Activated CD8-positive, alpha-beta memory T cell treated with anti-CD3 and anti-CD28 coated beads for 36 hours (primary cell): ENCODE measurements around the gene THOC5. TPM values are rescaled to one million over a fixed set of nuclear protein-coding genes. Genes with fewer than 3 reads are reported as not detected.
"Not testable (repeated sequence)": the region's sequence is repeated elsewhere in the genome, so short reads cannot be mapped to it uniquely, and the experiment has no call there.

Experiments
- CTCF ChIA-PET: fragments of 350-600 bp; sonication (Branson Sonifier 250); formaldehyde crosslinking; loops from one replicate; lab custom pipeline; 2021; ENCODE audit warnings: antibody characterized with exemption; lab: Charles Lee
- POLR2A ChIA-PET: fragments of 350-600 bp; sonication (Branson Sonifier 250); formaldehyde crosslinking; loops from one replicate; lab custom pipeline; 2021; ENCODE audit warnings: antibody characterized with exemption; lab: Charles Lee
- total RNA-seq, 2 experiments: library from RNA; stranded (reverse); gene quantifications; one replicate each; pipeline ENCODE4 v1.2.3, GENCODE V29; 2021

The THOC5 gene
- total RNA-seq, 2 experiments from 2014 or later, result 60.6 to 65.2 TPM

- CTCF ChIA-PET, result no interaction called here
- POLR2A ChIA-PET, result no interaction called here
Observed at GRCh38 chr22:29569011-29569678, 15.6 kb upstream of the THOC5 start.

- ChIA-PET POLR2A (no interaction called here), CTCF (interaction anchor here (1.7 kb wide), 1 partner anchor 173 kb away, joined by 3 read pairs; no protein-coding TSS in a partner anchor)
Observed at GRCh38 chr22:29567338-29567737, 13.8 kb upstream of the THOC5 start.

DNA sequence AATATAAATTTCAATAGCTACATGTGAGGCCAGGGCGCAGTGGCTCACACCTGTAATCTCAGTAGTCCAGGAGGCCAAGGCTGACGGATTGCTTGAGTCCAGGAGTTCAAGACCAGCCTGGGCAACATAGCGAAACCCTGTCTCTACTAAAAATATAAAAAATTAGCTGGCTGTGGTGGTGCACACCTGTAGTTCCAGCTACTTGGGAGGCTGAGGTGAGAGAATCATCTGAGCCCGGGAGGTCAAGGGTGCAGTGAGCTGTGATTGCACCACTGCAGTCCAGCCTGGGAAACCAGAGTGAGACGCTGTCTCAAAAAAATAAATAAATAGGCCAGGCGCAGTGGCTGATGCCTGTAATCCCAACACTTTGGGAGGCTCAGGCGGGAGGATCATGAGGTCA lies 13.0 kb upstream of the THOC5 start:
- CTCF ChIA-PET, result interaction anchor here (0.8 to 1.7 kb wide), 2 partner anchors 13 to 172 kb away, joined by 3 read pairs; partner anchors contain the start of gene THOC5
- POLR2A ChIA-PET, result not testable (repeated sequence)

DNA sequence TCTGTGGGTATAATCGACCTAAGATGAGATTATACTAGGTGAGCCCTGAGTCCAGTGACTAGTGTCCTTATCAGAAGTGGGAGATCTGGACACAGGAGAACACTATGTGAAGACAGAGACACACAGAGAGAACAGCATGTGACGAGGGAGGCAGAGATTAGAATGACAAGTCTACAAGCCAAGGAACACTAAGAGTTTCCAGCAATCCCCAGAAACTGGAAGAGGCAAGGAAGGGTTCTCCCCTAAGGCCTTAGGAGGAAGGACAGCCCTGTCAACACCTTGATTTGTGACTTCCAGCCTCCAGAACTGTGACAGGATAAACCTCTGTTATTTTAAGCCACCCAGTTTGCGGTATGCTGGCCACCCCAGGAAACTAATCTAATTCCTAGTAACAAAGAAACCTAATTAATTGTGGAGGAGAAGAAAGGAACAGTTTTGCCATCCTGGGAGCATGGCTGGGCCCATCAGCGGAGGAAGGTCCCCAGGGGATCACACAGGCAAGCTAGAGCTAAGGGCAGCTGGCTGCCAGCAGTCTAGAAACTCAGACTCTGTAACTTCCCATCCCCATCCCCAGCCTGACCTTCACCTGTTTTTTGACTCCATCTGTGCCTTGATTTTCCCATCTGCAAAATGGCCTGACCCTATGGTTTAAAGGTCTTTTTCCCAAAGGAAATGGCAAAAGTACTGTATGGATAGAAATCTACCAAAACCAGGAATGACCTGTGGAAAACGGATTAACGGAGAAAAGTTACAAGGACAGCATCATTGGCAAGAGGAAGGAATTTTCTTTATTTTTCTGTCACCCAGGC lies 10.3 kb upstream of the THOC5 start:
- CTCF ChIA-PET, result no interaction called here
- POLR2A ChIA-PET, result interaction anchor here (0.5 kb wide), 1 partner anchor 13 kb away, joined by 3 read pairs; no protein-coding TSS in a partner anchor

- CTCF ChIA-PET, result no interaction called here
Observed at GRCh38 chr22:29559853-29560252, 6.3 kb upstream of the THOC5 start.

DNA sequence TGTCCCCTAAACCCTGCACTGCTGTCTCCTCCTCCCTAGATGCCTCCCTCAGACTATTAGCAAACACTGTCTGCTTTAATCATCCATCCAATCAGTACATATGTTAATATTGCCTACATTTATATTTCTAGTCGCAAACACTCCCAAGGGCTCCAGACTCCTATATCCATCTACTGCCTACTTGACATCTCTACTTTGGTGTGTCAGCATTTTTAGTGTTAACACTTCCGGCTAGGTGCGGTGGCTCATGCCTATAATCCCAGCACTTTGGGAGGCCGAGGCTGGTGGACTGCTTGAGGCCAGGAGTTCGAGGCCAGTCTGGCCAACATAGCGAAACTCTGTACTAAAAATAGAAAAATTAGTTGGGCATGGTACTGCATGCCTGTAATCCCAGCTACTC lies 5.5 kb upstream of the THOC5 start:
- CTCF ChIA-PET, result no interaction called here
- POLR2A ChIA-PET, result no interaction called here

More at GRCh38 chr22:29559853-29560252, 6.3 kb upstream of the THOC5 start:
- POLR2A ChIA-PET, result no interaction called here

- POLR2A ChIA-PET, result no interaction called here
Observed at GRCh38 chr22:29555065-29555644, 1.6 kb upstream of the THOC5 start.

DNA sequence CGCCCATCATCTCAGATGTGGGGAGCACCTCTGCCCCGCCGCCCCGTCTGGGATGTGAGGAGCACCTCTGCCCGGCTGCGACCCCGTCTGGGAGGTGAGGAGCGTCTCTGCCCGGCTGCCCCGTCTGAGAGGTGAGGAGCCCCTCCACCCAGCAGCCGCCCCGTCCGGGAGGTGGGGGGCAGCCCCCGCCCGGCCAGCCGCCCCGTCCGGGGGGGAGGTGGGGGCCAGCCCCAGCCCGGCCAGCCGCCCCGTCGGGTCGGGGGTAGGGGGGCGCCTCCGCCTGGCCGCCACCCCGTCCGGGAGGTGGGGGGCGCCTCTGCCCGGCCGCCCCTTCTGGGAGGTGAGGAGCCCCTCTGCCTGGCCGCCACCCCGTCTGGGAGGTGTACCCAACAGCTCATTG lies 1.2 kb downstream of the THOC5 start:
- POLR2A ChIA-PET, CTCF ChIA-PET: not testable (repeated sequence)

More at GRCh38 chr22:29555065-29555644, 1.6 kb upstream of the THOC5 start:
- CTCF ChIA-PET, result interaction anchor here (2.1 kb wide), 1 partner anchor 166 kb away, joined by 6 read pairs; the partner anchor contains the start of gene AP1B1

DNA sequence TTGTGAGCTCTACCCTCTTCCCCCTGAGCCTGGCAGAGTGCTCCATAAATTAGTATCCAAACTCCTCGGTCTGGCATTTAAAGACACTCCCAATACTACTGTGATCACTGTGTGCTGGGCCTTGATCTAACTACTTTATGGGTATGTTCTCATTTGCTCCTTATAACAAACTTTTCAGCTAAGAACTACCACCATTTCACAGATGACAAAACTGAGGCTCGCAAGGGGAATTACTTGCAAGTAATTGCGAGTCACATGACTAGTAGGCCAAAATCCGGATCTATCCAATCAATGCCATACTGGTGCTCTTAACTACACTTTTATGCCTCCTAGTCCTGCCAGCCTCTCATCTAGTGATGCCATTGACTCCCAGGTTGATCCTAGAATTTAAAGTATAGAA lies 3.6 kb downstream of the THOC5 start:
- POLR2A ChIA-PET, result interaction anchor here (0.6 kb wide), 1 partner anchor 40 kb away, joined by 6 read pairs; no protein-coding TSS in a partner anchor

GRCh38 chr22:29545045-29545444 lies 8.5 kb downstream of the THOC5 start:
- CTCF ChIA-PET, POLR2A ChIA-PET: not testable (repeated sequence)

More for the DNA sequence above, 3.6 kb downstream of the THOC5 start:
- CTCF ChIA-PET, result no interaction called here

DNA sequence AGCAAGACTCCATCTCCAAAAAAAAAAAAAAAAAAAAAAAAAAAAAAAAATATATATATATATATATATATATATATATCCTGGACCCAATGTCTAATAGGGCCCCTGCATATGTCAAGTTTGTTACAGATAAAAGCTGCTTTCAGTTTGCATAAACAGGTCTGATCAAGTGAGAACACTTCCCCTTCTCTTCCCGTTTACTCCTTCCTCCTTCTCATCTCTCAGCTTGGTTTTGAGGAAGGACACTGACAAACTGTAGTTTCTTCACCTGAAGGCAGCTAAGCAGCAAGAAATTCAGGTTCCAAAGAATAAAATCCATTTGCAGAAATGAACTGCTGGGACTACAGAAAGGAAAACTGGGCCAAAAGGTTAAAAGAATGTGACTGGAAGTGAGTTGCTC lies 11.7 kb downstream of the THOC5 start:
- POLR2A ChIA-PET, result no interaction called here
- CTCF ChIA-PET, result no interaction called here

- CTCF ChIA-PET, result interaction anchor here (0.6 to 0.7 kb wide), 3 partner anchors 58 to 471 kb away, joined by 3 to 6 read pairs (median 3); no protein-coding TSS in a partner anchor
- POLR2A ChIA-PET, result interaction anchor here (0.7 kb wide), 1 partner anchor 121 kb away, joined by 14 read pairs; no protein-coding TSS in a partner anchor
Observed at GRCh38 chr22:29539105-29539504, 14.5 kb downstream of the THOC5 start.

GRCh38 chr22:29536411-29536810 lies 17.1 kb downstream of the THOC5 start:
- POLR2A ChIA-PET, result no interaction called here
- CTCF ChIA-PET, result no interaction called here

DNA sequence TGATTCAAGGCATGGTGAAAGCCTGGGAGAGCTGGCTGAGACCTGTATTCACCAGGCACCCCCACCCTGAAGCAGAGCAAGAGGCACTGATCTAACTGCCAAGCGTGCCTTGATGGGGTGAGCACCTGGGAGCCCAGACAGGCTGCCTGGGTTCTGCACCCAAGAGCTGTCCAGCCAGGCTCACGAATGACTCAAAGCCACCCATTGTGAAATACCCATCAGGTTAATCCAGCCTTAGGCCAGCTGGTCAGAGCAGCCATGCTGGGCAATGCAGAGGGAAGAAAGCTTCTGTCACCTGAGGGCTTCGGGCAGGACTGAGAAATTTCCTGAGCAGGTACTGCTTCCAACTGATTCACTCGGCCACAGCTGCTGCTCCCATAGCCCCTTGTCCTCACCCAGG lies 22.1 kb downstream of the THOC5 start:
- CTCF ChIA-PET, result no interaction called here
- POLR2A ChIA-PET, result no interaction called here

GRCh38 chr22:29530716-29531115 lies 22.8 kb downstream of the THOC5 start:
- POLR2A ChIA-PET, result no interaction called here
- CTCF ChIA-PET, result no interaction called here

- ChIA-PET POLR2A (interaction anchor here (0.5 kb wide), 1 partner anchor 495 kb away, joined by 3 read pairs; no protein-coding TSS in a partner anchor), CTCF (no interaction called here)
Observed at GRCh38 chr22:29528144-29528543, 25.4 kb downstream of the THOC5 start.

GRCh38 chr22:29524442-29525191 lies 28.9 kb downstream of the THOC5 start:
- CTCF ChIA-PET, result interaction anchor here (1.8 kb wide), 1 partner anchor 129 kb away, joined by 5 read pairs; no protein-coding TSS in a partner anchor
- POLR2A ChIA-PET, result no interaction called here

- ChIA-PET CTCF (no interaction called here), POLR2A (no interaction called here)
Observed at GRCh38 chr22:29523761-29524160, 29.8 kb downstream of the THOC5 start.

- POLR2A ChIA-PET, result no interaction called here
- CTCF ChIA-PET, result no interaction called here
Observed at GRCh38 chr22:29521526-29521925, 32.0 kb downstream of the THOC5 start.
